Measurements from ENCODE around the gene ANKRD13C.

GRCh38 chr1:70361727-70362398, 7.3 kb upstream of the ANKRD13C start:
- TF ChIP-seq ZNF660 (tag by site-specific recombination; IDR thresholded peaks at IDR 0.05): no peak
- no peak for TF ChIP-seq ZNF777 (tag by site-specific recombination; IDR thresholded peaks at IDR 0.05; ENCODE audit: borderline replicate concordance)
- TF ChIP-seq ZNF837 (tag by site-specific recombination; IDR thresholded peaks at IDR 0.05): no peak
- no peak for TF ChIP-seq ZNF639 (tag by site-specific recombination; IDR thresholded peaks at IDR 0.05)
- TF ChIP-seq, protein P1, sequence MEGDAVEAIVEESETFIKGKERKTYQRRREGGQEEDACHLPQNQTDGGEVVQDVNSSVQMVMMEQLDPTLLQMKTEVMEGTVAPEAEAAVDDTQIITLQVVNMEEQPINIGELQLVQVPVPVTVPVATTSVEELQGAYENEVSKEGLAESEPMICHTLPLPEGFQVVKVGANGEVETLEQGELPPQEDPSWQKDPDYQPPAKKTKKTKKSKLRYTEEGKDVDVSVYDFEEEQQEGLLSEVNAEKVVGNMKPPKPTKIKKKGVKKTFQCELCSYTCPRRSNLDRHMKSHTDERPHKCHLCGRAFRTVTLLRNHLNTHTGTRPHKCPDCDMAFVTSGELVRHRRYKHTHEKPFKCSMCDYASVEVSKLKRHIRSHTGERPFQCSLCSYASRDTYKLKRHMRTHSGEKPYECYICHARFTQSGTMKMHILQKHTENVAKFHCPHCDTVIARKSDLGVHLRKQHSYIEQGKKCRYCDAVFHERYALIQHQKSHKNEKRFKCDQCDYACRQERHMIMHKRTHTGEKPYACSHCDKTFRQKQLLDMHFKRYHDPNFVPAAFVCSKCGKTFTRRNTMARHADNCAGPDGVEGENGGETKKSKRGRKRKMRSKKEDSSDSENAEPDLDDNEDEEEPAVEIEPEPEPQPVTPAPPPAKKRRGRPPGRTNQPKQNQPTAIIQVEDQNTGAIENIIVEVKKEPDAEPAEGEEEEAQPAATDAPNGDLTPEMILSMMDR (tag by site-specific recombination; IDR thresholded peaks at IDR 0.05): no peak
- no peak for TF ChIP-seq ZNF114 (tag by site-specific recombination; IDR thresholded peaks at IDR 0.05)
- no peak for TF ChIP-seq ZNF792 (tag by site-specific recombination; IDR thresholded peaks at IDR 0.05)
- no peak for TF ChIP-seq ZBTB48 (tag by site-specific recombination; IDR thresholded peaks at IDR 0.05)
- no peak for TF ChIP-seq ZNF558 (tag by site-specific recombination; IDR thresholded peaks at IDR 0.05)
- no peak for TF ChIP-seq ZNF311 (tag by site-specific recombination; IDR thresholded peaks at IDR 0.05; ENCODE audit: borderline replicate concordance)
- TF ChIP-seq ZNF138 (tag by site-specific recombination; IDR thresholded peaks at IDR 0.05; ENCODE audit: borderline replicate concordance): no peak
- no peak for TF ChIP-seq ZIC2 (tag by site-specific recombination; IDR thresholded peaks at IDR 0.05)
- no peak for TF ChIP-seq ZNF596 (tag by site-specific recombination; IDR thresholded peaks at IDR 0.05)
